ENCODE results near the gene GXYLT1. TPM values are rescaled to one million over a fixed set of nuclear protein-coding genes. Genes with fewer than 3 reads are reported as not detected.

Gene GXYLT1
- total RNA-seq, 3 donors from 2014 or later = 7.4 to 8.8 (median 8.5) TPM

DNA sequence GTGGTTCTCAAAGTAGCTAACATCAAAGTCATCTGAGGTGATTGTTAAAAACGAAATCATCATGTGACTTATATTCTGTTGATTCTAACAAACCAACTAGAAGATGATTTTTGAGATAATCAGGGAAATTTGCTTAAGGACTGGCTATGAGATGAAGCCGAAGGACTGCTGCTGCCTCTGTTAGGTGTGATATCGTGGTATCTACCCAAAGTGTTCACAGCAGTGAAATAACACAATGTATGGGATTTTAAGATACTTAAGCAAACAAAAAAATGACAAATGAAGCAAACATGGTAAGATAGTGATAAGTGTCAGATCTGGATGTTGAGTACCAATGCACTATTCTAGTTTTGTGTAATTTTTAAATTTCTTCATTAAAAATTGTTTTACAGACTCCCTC lies 59.1 kb downstream of the GXYLT1 start:
- TF ChIP-seq, protein P1, sequence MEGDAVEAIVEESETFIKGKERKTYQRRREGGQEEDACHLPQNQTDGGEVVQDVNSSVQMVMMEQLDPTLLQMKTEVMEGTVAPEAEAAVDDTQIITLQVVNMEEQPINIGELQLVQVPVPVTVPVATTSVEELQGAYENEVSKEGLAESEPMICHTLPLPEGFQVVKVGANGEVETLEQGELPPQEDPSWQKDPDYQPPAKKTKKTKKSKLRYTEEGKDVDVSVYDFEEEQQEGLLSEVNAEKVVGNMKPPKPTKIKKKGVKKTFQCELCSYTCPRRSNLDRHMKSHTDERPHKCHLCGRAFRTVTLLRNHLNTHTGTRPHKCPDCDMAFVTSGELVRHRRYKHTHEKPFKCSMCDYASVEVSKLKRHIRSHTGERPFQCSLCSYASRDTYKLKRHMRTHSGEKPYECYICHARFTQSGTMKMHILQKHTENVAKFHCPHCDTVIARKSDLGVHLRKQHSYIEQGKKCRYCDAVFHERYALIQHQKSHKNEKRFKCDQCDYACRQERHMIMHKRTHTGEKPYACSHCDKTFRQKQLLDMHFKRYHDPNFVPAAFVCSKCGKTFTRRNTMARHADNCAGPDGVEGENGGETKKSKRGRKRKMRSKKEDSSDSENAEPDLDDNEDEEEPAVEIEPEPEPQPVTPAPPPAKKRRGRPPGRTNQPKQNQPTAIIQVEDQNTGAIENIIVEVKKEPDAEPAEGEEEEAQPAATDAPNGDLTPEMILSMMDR (IDR thresholded peaks at IDR 0.05) = no peak
- intact Hi-C loops (cut with DNase I, micrococcal nuclease) = no loop called here
- no peak for ATAC-seq
- no peaks in the 10 kb centered on the region for H3K9me3 ChIP-seq
- H3K4me1 ChIP-seq (ENCODE audit: low read depth) = no peaks in the 10 kb centered on the region
- no peak overlapping the region for H3K4me3 ChIP-seq
- no peaks in the 10 kb centered on the region for H3K36me3 ChIP-seq (ENCODE audit: low read depth)
- no peak for DNase-seq

GRCh38 chr12:42084522-42084921 lies 60.2 kb downstream of the GXYLT1 start:
- intact Hi-C loops (cut with DNase I, micrococcal nuclease) = no loop called here
- Histone ChIP-seq H3K4me3 (no peak overlapping the region), H3K4me1 (ENCODE audit: low read depth) (no peaks in the 10 kb centered on the region), H3K9me3 (no peaks in the 10 kb centered on the region), H3K36me3 (ENCODE audit: low read depth) (no peaks in the 10 kb centered on the region)
- DNase-seq (no peak), ATAC-seq (no peak)
- TF ChIP-seq, protein P1 (IDR thresholded peaks at IDR 0.05) = no peak

- no peak for ATAC-seq
- Histone ChIP-seq H3K4me1 (ENCODE audit: low read depth) (no peaks in the 10 kb centered on the region), H3K4me3 (no peak overlapping the region), H3K9me3 (no peaks in the 10 kb centered on the region), H3K36me3 (ENCODE audit: low read depth) (no peaks in the 10 kb centered on the region)
- intact Hi-C loops (cut with DNase I, micrococcal nuclease) = no loop called here
- no peak for DNase-seq
- TF ChIP-seq, protein P1 (IDR thresholded peaks at IDR 0.05) = no peak
These were observed 67.7 kb downstream of the GXYLT1 start for GRCh38 chr12:42076976-42077375.

GRCh38 chr12:42070036-42070435 lies 74.6 kb downstream of the GXYLT1 start:
- no peaks in the 10 kb centered on the region for H3K9me3 ChIP-seq
- no peaks in the 10 kb centered on the region for H3K4me1 ChIP-seq (ENCODE audit: low read depth)
- intact Hi-C loops (cut with DNase I, micrococcal nuclease) = no loop called here
- no peaks in the 10 kb centered on the region for H3K36me3 ChIP-seq (ENCODE audit: low read depth)
- H3K4me3 ChIP-seq = no peak overlapping the region
- ATAC-seq (no peak), DNase-seq (no peak)
- TF ChIP-seq, protein P1 (IDR thresholded peaks at IDR 0.05) = no peak

- ATAC-seq = no peak
- Histone ChIP-seq H3K4me3 (no peak overlapping the region), H3K9me3 (peaks cover 6% of the 10 kb centered on the region), H3K4me1 (ENCODE audit: low read depth) (no peaks in the 10 kb centered on the region), H3K36me3 (ENCODE audit: low read depth) (no peaks in the 10 kb centered on the region)
- DNase-seq = no peak
- intact Hi-C loops (cut with DNase I, micrococcal nuclease) = no loop called here
- TF ChIP-seq, protein P1 (IDR thresholded peaks at IDR 0.05) = no peak
These were observed 85.5 kb downstream of the GXYLT1 start for GRCh38 chr12:42059127-42059526.

GRCh38 chr12:42056130-42056529 lies 88.5 kb downstream of the GXYLT1 start:
- Histone ChIP-seq H3K4me1 (ENCODE audit: low read depth) (no peaks in the 10 kb centered on the region), H3K36me3 (ENCODE audit: low read depth) (no peaks in the 10 kb centered on the region), H3K4me3 (no peak overlapping the region), H3K9me3 (no peaks in the 10 kb centered on the region)
- intact Hi-C loops (cut with DNase I, micrococcal nuclease) = no loop called here
- peak in 1 of 3 donors; percentile 5 for DNase-seq
- ATAC-seq = peak; percentile 30
- TF ChIP-seq, protein P1 (IDR thresholded peaks at IDR 0.05) = no peak

All from mucosa of descending colon (tissue), 3 donors.